ENCODE results near the gene BRWD1. TPM values are rescaled to one million over a fixed set of nuclear protein-coding genes. Genes with fewer than 3 reads are reported as not detected.

The BRWD1 gene
- total RNA-seq, 1 donor from 2014 or later, result 39.0 TPM

- ATAC-seq (no peak), DNase-seq (no peak)
- Histone ChIP-seq H3K4me3 (no peak overlapping the region), H3K4me1 (no peaks in the 10 kb centered on the region), H3K27me3 (ENCODE audit: low read depth) (no peaks in the 10 kb centered on the region), H3K9me3 (no peaks in the 10 kb centered on the region), H3K27ac (no peak overlapping the region), H3K36me3 (peaks cover 81% of the 10 kb centered on the region)
- TF ChIP-seq, protein P1, sequence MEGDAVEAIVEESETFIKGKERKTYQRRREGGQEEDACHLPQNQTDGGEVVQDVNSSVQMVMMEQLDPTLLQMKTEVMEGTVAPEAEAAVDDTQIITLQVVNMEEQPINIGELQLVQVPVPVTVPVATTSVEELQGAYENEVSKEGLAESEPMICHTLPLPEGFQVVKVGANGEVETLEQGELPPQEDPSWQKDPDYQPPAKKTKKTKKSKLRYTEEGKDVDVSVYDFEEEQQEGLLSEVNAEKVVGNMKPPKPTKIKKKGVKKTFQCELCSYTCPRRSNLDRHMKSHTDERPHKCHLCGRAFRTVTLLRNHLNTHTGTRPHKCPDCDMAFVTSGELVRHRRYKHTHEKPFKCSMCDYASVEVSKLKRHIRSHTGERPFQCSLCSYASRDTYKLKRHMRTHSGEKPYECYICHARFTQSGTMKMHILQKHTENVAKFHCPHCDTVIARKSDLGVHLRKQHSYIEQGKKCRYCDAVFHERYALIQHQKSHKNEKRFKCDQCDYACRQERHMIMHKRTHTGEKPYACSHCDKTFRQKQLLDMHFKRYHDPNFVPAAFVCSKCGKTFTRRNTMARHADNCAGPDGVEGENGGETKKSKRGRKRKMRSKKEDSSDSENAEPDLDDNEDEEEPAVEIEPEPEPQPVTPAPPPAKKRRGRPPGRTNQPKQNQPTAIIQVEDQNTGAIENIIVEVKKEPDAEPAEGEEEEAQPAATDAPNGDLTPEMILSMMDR (IDR thresholded peaks at IDR 0.05), result no peak
- intact Hi-C loops (cut with DNase I), result no loop called here
These were observed 95.4 kb downstream of the BRWD1 start for GRCh38 chr21:39218082-39218409.

DNA sequence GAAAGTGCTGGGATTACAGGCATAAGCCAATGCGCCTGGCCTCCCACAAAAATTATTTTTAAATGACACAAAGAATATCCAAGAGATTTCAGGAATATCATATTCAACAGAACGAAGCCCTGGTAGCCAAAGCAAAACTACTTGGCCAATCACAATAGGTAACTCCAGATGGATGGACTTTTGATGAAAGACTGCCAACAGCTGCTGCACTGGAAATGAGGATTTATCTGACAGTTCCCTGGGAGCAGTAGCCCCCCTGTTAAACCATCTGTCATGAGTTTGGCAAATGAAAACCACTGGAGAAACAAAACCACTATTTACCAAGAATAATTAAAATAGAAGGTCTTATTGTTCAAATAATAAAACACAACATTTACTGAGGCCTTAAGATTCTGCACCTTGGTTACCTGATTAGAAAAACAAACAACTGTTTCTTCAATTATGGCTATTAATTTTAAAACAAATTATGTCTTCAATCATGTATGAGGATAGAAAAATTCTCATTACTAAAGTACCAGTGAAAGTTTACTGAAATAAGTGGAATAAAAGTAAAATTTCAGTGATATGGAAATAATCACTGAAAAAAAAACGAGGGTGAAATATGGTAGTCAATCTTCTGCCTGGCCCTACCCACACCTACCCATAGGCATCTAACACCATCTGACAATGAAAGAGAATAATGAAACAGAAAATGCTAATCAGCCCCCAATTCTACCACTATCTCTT lies 95.9 kb downstream of the BRWD1 start:
- ATAC-seq (no peak), DNase-seq (no peak)
- H3K4me1 ChIP-seq, result no peaks in the 10 kb centered on the region
- H3K9me3 ChIP-seq, result no peaks in the 10 kb centered on the region
- H3K36me3 ChIP-seq, result peaks cover 82% of the 10 kb centered on the region
- no peaks in the 10 kb centered on the region for H3K27me3 ChIP-seq (ENCODE audit: low read depth)
- intact Hi-C loops (cut with DNase I), result no loop called here
- H3K4me3 ChIP-seq, result no peak overlapping the region
- TF ChIP-seq, protein P1 (IDR thresholded peaks at IDR 0.05), result no peak
- no peak overlapping the region for H3K27ac ChIP-seq

DNA sequence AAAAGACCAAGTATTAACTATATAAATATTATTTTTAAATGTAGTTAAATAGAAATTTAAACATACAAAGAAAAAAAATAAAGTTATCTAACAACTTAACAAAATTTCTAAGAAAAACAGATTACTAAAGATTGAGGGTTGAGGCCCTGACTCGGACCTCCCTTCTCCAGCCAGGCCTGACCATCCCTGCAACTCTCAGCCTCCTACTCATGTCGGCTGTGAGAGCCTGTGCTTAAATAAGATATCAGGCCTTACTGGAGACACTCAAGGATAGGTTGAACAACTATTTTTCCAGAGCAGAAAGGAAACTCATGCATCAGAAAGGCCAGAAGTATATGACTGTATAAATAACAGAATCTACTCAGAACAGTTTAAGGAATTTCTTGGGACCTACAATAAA lies 97.1 kb downstream of the BRWD1 start:
- no peak overlapping the region for H3K27ac ChIP-seq
- H3K27me3 ChIP-seq (ENCODE audit: low read depth), result no peaks in the 10 kb centered on the region
- H3K9me3 ChIP-seq, result no peaks in the 10 kb centered on the region
- intact Hi-C loops (cut with DNase I), result no loop called here
- TF ChIP-seq, protein P1 (IDR thresholded peaks at IDR 0.05), result no peak
- no peak for ATAC-seq
- H3K4me1 ChIP-seq, result no peaks in the 10 kb centered on the region
- no peak for DNase-seq
- H3K4me3 ChIP-seq, result no peak overlapping the region
- H3K36me3 ChIP-seq, result peaks cover 91% of the 10 kb centered on the region

GRCh38 chr21:39215078-39215477 lies 98.4 kb downstream of the BRWD1 start:
- intact Hi-C loops (cut with DNase I), result no loop called here
- Histone ChIP-seq H3K4me3 (no peak overlapping the region), H3K4me1 (no peaks in the 10 kb centered on the region), H3K36me3 (peaks cover 96% of the 10 kb centered on the region), H3K27me3 (ENCODE audit: low read depth) (no peaks in the 10 kb centered on the region), H3K9me3 (no peaks in the 10 kb centered on the region), H3K27ac (no peak overlapping the region)
- ATAC-seq (no peak), DNase-seq (no peak)
- TF ChIP-seq, protein P1 (IDR thresholded peaks at IDR 0.05), result no peak

DNA sequence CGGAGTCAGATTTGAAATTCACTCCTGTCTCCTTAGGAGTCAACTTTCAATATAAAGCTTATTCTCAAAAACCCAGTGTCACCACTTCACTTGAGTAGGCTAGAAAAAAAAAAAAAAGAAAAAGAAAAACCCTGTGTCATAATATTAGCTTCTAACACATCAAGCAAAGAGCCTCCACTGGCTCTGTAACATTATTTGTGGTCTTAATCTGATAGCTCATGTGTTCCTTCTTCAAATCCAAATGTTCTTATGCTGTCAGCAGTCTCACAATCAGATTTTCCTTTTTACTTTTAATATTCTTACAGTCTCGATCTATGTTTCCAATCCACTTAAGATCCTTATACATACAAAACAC lies 104.1 kb downstream of the BRWD1 start:
- no peaks in the 10 kb centered on the region for H3K27me3 ChIP-seq (ENCODE audit: low read depth)
- no peak for DNase-seq
- H3K4me3 ChIP-seq, result no peak overlapping the region
- ATAC-seq, result peak in 1 of 2 donors; percentile 26
- H3K27ac ChIP-seq, result no peak overlapping the region
- H3K9me3 ChIP-seq, result no peaks in the 10 kb centered on the region
- peaks cover 7% of the 10 kb centered on the region for H3K4me1 ChIP-seq
- intact Hi-C loops (cut with DNase I), result no loop called here
- H3K36me3 ChIP-seq, result peaks cover 91% of the 10 kb centered on the region
- TF ChIP-seq, protein P1 (IDR thresholded peaks at IDR 0.05), result no peak
